Measurements from ENCODE around the gene PTPA. TPM values are rescaled to one million over a fixed set of nuclear protein-coding genes. Genes with fewer than 3 reads are reported as not detected.

Gene PTPA
- total and polyA plus RNA-seq, 2 of the 4 experiments (the other 2 are of a cell fraction) = 124 to 149 TPM

DNA sequence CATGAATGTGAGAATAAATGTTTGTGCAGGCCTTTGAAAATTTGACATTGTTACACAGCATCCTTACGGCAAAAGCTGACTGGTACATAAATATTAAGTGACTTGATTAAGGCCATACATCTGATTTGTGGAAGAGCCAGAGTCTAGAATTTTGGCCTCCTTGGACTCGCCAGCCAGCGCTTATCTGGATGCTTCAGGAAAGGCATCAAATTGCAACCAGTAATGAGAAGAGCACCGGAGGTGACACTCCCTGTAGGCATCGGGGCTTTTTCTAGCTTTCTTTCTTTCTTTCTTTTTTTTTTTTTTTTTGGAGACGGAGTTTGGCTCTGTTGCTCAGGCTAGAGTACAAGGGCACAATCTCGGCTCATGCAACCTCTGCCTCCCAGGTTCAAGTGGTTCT, 80.0 kb downstream of the PTPA start:
- H3K4me3 ChIP-seq (ENCODE audit: insufficient read depth, low read depth, low read length) = no peak overlapping the region
- H3K4me1 ChIP-seq (ENCODE audit: control insufficient read depth, insufficient read depth, low read length) = no peaks in the 10 kb centered on the region
- H3K14ac ChIP-seq (replicated peaks; ENCODE audit: low read depth, low read length) = no peak overlapping the region
- H4K5ac ChIP-seq (ENCODE audit: low read depth, low read length) = no peak overlapping the region
- no peak overlapping the region for H3K56ac ChIP-seq (ENCODE audit: extremely low read depth, insufficient read depth, low read length)
- no peak overlapping the region for H2AK9ac ChIP-seq (replicated peaks; ENCODE audit: low read depth, low read length, poor library complexity)
- no peak overlapping the region for H3K4ac ChIP-seq (ENCODE audit: low read depth, low read length)
- no TSS peak for BruUV-seq (replicated peaks)
- intact Hi-C loops (cut with micrococcal nuclease) = no loop called here
- H3K9ac ChIP-seq (ENCODE audit: low read depth, low read length) = no peak overlapping the region
- no peak overlapping the region for H3K23ac ChIP-seq (ENCODE audit: low read depth, low read length)
- no peak overlapping the region for H3K18ac ChIP-seq (ENCODE audit: low read depth, low read length)
- ChIA-PET POLR2A (ENCODE audit: unreplicated experiment) (interaction anchor here (1.0 kb wide), 1 partner anchor 13 kb away, joined by 4 read pairs; the partner anchor contains the start of gene IER5L), CTCF (interaction anchor here (0.6 kb wide), 1 partner anchor 23 kb away, joined by 3 read pairs; no protein-coding TSS in a partner anchor)
- H2BK5ac ChIP-seq (ENCODE audit: low read depth, low read length, poor library complexity, severe bottlenecking) = no peak overlapping the region
- H4K8ac ChIP-seq (ENCODE audit: low read depth in 2 of 2, low read length in 2 of 2) = no peak overlapping the region
- no peaks in the 10 kb centered on the region for H3K79me1 ChIP-seq (ENCODE audit: low read depth in 1 of 2, low read length in 2 of 2)
- in situ Hi-C loops (cut with MboI; ENCODE audit: low sequenced_read_pairs) = no loop called here
- TF ChIP-seq SMC3 (IDR thresholded peaks at IDR 0.05; ENCODE audit: low read depth, low read length) = no peak
- TF ChIP-seq BHLHE40 (IDR thresholded peaks at IDR 0.05; ENCODE audit: low read depth, low read length) = no peak
- TF ChIP-seq MAZ (IDR thresholded peaks at IDR 0.05; ENCODE audit: borderline replicate concordance, low read depth, low read length) = no peak
- no peak for TF ChIP-seq MXI1 (IDR thresholded peaks at IDR 0.05; ENCODE audit: borderline replicate concordance, low read depth, low read length)
- TF ChIP-seq FOS (IDR thresholded peaks at IDR 0.05; ENCODE audit: low read depth, low read length) = no peak
- TF ChIP-seq RAD21 (IDR thresholded peaks at IDR 0.05; ENCODE audit: low read length) = no peak
- TF ChIP-seq POLR2A (IDR thresholded peaks at IDR 0.05; ENCODE audit: low read depth, low read length) = no peak
- TF ChIP-seq, protein P1, sequence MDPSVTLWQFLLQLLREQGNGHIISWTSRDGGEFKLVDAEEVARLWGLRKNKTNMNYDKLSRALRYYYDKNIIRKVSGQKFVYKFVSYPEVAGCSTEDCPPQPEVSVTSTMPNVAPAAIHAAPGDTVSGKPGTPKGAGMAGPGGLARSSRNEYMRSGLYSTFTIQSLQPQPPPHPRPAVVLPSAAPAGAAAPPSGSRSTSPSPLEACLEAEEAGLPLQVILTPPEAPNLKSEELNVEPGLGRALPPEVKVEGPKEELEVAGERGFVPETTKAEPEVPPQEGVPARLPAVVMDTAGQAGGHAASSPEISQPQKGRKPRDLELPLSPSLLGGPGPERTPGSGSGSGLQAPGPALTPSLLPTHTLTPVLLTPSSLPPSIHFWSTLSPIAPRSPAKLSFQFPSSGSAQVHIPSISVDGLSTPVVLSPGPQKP (IDR thresholded peaks at IDR 0.05; ENCODE audit: borderline replicate concordance, low read depth, low read length) = no peak
- no peak overlapping the region for H2AFZ ChIP-seq (replicated peaks; ENCODE audit: low read length, poor library complexity)
- no peak overlapping the region for H2AK5ac ChIP-seq (ENCODE audit: low read depth, low read length)
- H2BK15ac ChIP-seq (ENCODE audit: low read depth, low read length) = no peak overlapping the region
- no peak overlapping the region for H3K27ac ChIP-seq (ENCODE audit: insufficient read depth, low read length)
- peaks cover 12% of the 10 kb centered on the region for H3K27me3 ChIP-seq (ENCODE audit: control insufficient read depth, insufficient read depth, low read length)
- ATAC-seq (ENCODE audit: low read depth) (no peak), DNase-seq (no peak)
- H3K4me2 ChIP-seq (ENCODE audit: low read depth, low read length) = no peak overlapping the region
- no peaks in the 10 kb centered on the region for H3K9me1 ChIP-seq (ENCODE audit: insufficient read depth, low read length)
- no peak overlapping the region for H2BK20ac ChIP-seq (ENCODE audit: low read depth, low read length)
- no peak overlapping the region for H2BK120ac ChIP-seq (ENCODE audit: low read depth, low read length)
- dilution Hi-C loops (cut with HindIII; ENCODE audit: low sequenced_read_pairs, unreplicated experiment) = no loop called here
- no peak overlapping the region for H4K91ac ChIP-seq (ENCODE audit: insufficient read depth, low read depth, low read length)
- WGBS, 2 experiments (ENCODE audit: extremely low coverage in 2 of 2, insufficient read length in 1 of 2) = 83% methylated on average over 1 of the region's 7 CpGs; no CpG with 5 or more reads in 1 of the 2 experiments
- H3K9me3 ChIP-seq (ENCODE audit: control insufficient read depth, insufficient read depth, low read length) = peaks cover 14% of the 10 kb centered on the region
- no peaks in the 10 kb centered on the region for H3K36me3 ChIP-seq (ENCODE audit: control insufficient read depth, insufficient read depth, low read length)
- no peaks in the 10 kb centered on the region for H4K20me1 ChIP-seq (ENCODE audit: insufficient read depth, low read length)

Data from IMR-90 (cell line).